ENCODE data around the gene IDS. TPM values are rescaled to one million over a fixed set of nuclear protein-coding genes. Genes with fewer than 3 reads are reported as not detected.

IDS gene
- polyA plus RNA-seq, 1 of the 3 experiments (the other 2 are of a cell fraction) = 78.4 TPM

DNA sequence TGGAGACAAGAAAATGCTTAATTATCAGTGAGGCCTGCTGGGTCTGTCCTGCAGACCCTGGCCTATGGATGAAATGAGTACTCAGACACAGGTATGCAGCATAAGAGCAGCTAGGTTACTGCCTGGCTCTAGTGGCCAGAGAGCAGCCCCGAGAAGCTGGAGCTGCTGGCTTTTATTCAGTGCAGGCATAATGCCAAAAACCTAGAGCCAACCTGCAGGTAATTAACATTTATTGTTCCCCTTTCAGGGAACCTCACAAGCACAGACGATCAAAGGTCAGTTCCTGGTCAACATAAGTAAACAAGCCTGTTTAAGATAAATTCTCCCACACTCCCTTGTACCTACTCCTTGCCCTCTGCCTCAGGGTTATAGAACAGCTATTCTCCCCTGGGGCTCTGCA is 13.3 kb downstream of the IDS start:
- H3K36me3 ChIP-seq (replicated peaks in 1 of 2; ENCODE audit: control insufficient read depth in 1 of 2, insufficient read depth in 2 of 2, low read length in 1 of 2) = peaks cover 24 to 58% of the 10 kb centered on the region in 2 experiments
- H3F3A ChIP-seq (replicated peaks; ENCODE audit: insufficient read depth) = no peaks in the 10 kb centered on the region
- ChIA-PET CTCF (no interaction called here), POLR2A (no interaction called here)
- DNase-seq = no peak
- no peaks in the 10 kb centered on the region; a peak in 1 of 4 replicates for H3K4me1 ChIP-seq (ENCODE audit: control insufficient read depth in 1 of 2, insufficient read depth in 2 of 2, low read depth in 1 of 2, low read length in 1 of 2)
- no peak overlapping the region for H3K9ac ChIP-seq
- no peaks in the 10 kb centered on the region for H3K9me3 ChIP-seq
- H3K27ac ChIP-seq (ENCODE audit: low read depth in 2 of 2, low read length in 1 of 2) = no peak overlapping the region
- WGBS (ENCODE audit: low lambda C conversion rate) = 30% methylated on average over 1 of the region's 2 CpGs
- peaks cover 18% of the 10 kb centered on the region; the same call in 1 of the 2 replicates for H4K20me1 ChIP-seq (ENCODE audit: insufficient read depth)
- TF ChIP-seq SMC3 (IDR thresholded peaks at IDR 0.05; ENCODE audit: low read depth, low read length) = no peak
- TF ChIP-seq EP300 (IDR thresholded peaks at IDR 0.05; ENCODE audit: borderline replicate concordance in 1 of 2, low read depth in 1 of 2, low read length in 1 of 2) = no peak
- no peak for TF ChIP-seq NFIC (IDR thresholded peaks at IDR 0.05; ENCODE audit: borderline replicate concordance)
- TF ChIP-seq RCOR1 (IDR thresholded peaks at IDR 0.05; ENCODE audit: low read length) = no peak
- no peak for TF ChIP-seq FOXJ3 (CRISPR knock-in tag; IDR thresholded peaks at IDR 0.05)
- no peak for TF ChIP-seq ELF1 (IDR thresholded peaks at IDR 0.05)
- TF ChIP-seq GATA2 (CRISPR knock-in tag; IDR thresholded peaks at IDR 0.05) = no peak
- TF ChIP-seq TAF1 (IDR thresholded peaks at IDR 0.05; ENCODE audit: borderline replicate concordance, low read depth, low read length) = no peak
- TF ChIP-seq MEF2A (IDR thresholded peaks at IDR 0.05; ENCODE audit: borderline replicate concordance, low read depth) = no peak
- TF ChIP-seq, protein P1, sequence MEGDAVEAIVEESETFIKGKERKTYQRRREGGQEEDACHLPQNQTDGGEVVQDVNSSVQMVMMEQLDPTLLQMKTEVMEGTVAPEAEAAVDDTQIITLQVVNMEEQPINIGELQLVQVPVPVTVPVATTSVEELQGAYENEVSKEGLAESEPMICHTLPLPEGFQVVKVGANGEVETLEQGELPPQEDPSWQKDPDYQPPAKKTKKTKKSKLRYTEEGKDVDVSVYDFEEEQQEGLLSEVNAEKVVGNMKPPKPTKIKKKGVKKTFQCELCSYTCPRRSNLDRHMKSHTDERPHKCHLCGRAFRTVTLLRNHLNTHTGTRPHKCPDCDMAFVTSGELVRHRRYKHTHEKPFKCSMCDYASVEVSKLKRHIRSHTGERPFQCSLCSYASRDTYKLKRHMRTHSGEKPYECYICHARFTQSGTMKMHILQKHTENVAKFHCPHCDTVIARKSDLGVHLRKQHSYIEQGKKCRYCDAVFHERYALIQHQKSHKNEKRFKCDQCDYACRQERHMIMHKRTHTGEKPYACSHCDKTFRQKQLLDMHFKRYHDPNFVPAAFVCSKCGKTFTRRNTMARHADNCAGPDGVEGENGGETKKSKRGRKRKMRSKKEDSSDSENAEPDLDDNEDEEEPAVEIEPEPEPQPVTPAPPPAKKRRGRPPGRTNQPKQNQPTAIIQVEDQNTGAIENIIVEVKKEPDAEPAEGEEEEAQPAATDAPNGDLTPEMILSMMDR (IDR thresholded peaks at IDR 0.05) = no peak
- no peak for TF ChIP-seq YY1 (IDR thresholded peaks at IDR 0.05; ENCODE audit: low read depth)
- no peak for TF ChIP-seq CHD2 (IDR thresholded peaks at IDR 0.05; ENCODE audit: low read length, partially characterized antibody)
- TF ChIP-seq FOSL2 (IDR thresholded peaks at IDR 0.05; ENCODE audit: borderline replicate concordance, low read depth) = no peak
- no peak for TF ChIP-seq FOXM1 (IDR thresholded peaks at IDR 0.05; ENCODE audit: low read depth)
- no peak for TF ChIP-seq MXI1 (IDR thresholded peaks at IDR 0.05; ENCODE audit: low read depth, low read length)
- TF ChIP-seq, protein P2, sequence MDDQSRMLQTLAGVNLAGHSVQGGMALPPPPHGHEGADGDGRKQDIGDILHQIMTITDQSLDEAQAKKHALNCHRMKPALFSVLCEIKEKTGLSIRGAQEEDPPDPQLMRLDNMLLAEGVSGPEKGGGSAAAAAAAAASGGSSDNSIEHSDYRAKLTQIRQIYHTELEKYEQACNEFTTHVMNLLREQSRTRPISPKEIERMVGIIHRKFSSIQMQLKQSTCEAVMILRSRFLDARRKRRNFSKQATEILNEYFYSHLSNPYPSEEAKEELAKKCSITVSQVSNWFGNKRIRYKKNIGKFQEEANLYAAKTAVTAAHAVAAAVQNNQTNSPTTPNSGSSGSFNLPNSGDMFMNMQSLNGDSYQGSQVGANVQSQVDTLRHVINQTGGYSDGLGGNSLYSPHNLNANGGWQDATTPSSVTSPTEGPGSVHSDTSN (IDR thresholded peaks at IDR 0.05) = no peak
- no peak for TF ChIP-seq EZH2phosphoT487 (IDR thresholded peaks at IDR 0.05; ENCODE audit: borderline replicate concordance, low read depth)
- TF ChIP-seq, protein P3, sequence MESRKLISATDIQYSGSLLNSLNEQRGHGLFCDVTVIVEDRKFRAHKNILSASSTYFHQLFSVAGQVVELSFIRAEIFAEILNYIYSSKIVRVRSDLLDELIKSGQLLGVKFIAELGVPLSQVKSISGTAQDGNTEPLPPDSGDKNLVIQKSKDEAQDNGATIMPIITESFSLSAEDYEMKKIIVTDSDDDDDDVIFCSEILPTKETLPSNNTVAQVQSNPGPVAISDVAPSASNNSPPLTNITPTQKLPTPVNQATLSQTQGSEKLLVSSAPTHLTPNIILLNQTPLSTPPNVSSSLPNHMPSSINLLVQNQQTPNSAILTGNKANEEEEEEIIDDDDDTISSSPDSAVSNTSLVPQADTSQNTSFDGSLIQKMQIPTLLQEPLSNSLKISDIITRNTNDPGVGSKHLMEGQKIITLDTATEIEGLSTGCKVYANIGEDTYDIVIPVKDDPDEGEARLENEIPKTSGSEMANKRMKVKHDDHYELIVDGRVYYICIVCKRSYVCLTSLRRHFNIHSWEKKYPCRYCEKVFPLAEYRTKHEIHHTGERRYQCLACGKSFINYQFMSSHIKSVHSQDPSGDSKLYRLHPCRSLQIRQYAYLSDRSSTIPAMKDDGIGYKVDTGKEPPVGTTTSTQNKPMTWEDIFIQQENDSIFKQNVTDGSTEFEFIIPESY (IDR thresholded peaks at IDR 0.05; ENCODE audit: borderline replicate concordance, low read depth) = no peak
- no peak for TF ChIP-seq TCF12 (IDR thresholded peaks at IDR 0.05)
- no peak for TF ChIP-seq TEAD4 (IDR thresholded peaks at IDR 0.05; ENCODE audit: borderline replicate concordance, insufficient read depth)
- H3K79me2 ChIP-seq (ENCODE audit: insufficient read depth) = no peaks in the 10 kb centered on the region
- H3K4me2 ChIP-seq = no peak overlapping the region
- H2AFZ ChIP-seq (ENCODE audit: low read depth) = no peak overlapping the region
- no peaks in the 10 kb centered on the region for H3K27me3 ChIP-seq (ENCODE audit: insufficient read depth)
- H3K9me2 ChIP-seq = no peaks in the 10 kb centered on the region
- no peak overlapping the region for H3K4me3 ChIP-seq (ENCODE audit: low read depth in 2 of 2, low read length in 1 of 2)

All from SK-N-SH (cell line).